Measurements from ENCODE around the gene SDR42E1.

SDR42E1 gene

DNA sequence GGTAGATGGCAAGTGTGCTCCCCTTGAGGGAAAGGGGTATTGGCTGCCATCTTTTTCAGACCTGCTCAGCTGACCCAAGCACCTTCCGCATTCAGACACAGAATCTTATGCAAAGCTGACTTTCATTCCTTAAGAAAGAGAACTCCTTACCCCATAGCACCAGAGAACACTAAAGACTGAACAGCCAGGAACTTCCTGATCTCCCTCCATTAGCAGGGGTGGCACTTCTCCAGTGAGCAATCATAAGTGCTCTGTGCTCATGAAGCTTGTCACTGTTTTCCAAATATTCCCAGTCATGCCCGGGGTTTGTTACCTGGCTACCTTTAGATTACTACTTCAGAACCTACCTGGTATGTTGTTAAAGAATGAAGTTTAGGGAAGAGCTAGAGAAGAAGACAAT is 35.7 kb upstream of the SDR42E1 start:
- in situ Hi-C loops (cut with HindIII; ENCODE audit: low pct_unique_long_range_greater_than_20kb, low sequenced_read_pairs): no loop called here
- no peak for DNase-seq (ENCODE audit: low read depth in 1 of 2, low spot score in 1 of 2)

DNA sequence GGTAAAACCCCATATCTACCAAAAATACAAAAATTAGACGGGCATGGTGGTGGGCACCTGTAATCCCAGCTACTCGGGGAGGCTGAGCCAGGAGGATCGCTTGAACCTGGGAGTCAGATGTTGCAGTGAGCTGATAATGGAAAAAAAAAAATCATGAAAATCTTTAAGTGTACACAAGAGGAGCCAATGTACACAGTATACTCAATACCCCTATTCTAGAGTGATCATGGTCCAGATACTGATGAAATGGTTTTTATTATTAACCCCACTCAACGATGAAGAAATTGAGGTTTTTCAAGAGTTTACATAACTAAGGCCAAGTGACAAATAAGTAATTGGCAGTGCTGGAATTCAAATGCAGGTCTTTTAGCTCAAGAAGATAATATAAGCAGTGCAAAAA is 35.3 kb upstream of the SDR42E1 start:
- no peak for TF ChIP-seq JUND (IDR thresholded peaks at IDR 0.05; ENCODE audit: low read depth)
- no peak for DNase-seq (ENCODE audit: low read depth in 1 of 2, low spot score in 1 of 2)
- in situ Hi-C loops (cut with HindIII; ENCODE audit: low pct_unique_long_range_greater_than_20kb, low sequenced_read_pairs): no loop called here

More for the DNA sequence above, 35.7 kb upstream of the SDR42E1 start:
- no peak for TF ChIP-seq JUND (IDR thresholded peaks at IDR 0.05; ENCODE audit: low read depth)

DNA sequence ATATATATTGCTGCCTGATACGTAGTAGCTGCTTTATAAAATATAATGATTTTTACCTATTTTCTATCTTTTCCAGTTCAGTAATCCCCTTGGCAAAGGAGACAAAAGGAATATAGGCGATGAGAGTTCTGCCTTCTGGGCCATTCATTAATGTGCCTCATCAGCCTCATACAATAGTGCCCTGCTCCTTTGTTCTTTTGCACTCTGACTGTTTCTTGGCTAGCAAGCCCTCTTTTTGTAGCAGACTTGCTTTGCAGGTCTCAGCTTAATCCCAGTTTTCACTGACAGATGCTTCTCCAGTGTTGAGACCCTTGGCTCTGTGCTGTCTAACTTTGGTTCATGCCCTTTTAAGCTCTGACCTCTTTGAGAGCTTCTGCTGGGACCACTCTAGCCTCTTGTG is 34.2 kb upstream of the SDR42E1 start:
- TF ChIP-seq JUND (IDR thresholded peaks at IDR 0.05; ENCODE audit: low read depth): no peak
- in situ Hi-C loops (cut with HindIII; ENCODE audit: low pct_unique_long_range_greater_than_20kb, low sequenced_read_pairs): no loop called here
- DNase-seq (ENCODE audit: low read depth in 1 of 2, low spot score in 1 of 2): no peak

DNA sequence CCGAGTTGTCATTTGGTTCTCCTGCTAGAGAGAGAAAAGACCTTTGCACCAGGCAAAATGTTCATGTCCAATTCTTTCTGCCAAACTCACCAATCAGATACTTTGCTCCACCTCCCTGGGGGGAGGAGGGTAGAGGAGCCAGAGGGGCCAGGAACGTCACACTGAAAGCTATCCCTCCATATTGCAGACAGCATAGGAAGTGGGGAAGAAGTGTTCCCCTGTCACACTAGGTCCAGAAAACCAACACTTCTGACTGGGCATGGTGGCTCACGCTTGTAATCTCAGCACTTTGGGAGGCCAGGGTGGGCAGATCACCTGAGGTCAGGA is 33.3 kb upstream of the SDR42E1 start:
- in situ Hi-C loops (cut with HindIII; ENCODE audit: low pct_unique_long_range_greater_than_20kb, low sequenced_read_pairs): no loop called here
- TF ChIP-seq JUND (IDR thresholded peaks at IDR 0.05; ENCODE audit: low read depth): no peak
- DNase-seq (ENCODE audit: low read depth in 1 of 2, low spot score in 1 of 2): peak in 1 of 2 experiments; percentile 67

DNA sequence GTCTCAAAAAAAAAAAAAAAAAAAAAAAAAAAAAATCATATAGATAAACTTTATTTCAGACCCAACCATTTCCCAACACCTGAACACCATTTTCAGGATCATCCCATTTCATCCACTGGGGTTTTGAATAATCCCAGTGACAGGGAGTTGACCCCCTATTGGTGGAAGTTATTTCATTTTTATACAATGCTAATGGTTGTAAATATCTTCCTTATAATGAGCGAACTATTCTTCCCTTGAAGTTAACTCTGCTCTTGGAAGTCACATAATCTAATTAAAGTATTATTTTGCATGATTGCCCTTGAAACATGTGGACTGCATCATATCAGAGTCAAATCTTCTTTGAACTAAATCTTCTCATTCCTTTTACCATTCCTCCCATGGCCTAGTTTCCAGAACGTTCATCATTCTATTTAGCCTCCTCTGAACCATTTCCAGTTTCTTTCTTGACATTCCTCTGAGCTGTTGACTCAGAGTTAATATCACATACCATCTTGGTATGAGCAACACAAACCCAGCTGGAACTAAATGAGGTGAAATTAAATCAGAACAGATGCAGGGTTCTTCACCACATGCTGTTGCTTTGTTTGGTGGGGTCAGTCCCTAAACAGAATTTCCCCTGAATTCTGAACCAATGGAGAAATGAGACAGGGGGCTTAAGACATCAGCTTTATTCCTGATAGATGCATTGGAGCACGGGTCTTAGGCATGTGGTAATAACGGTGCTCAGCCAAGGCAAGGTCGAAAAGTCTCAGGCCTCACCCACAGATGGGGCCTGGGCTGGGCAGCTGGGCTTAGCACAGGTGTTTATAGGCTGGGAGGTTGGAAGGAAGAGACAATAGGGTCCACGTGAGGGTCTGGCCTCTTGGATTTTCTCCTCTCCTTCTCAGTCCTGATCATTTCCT is 32.7 kb upstream of the SDR42E1 start:
- peak; percentile 67 to 89 for DNase-seq (ENCODE audit: low read depth in 1 of 2, low spot score in 1 of 2)
- TF ChIP-seq JUND (IDR thresholded peaks at IDR 0.05; ENCODE audit: low read depth): peak; percentile 90
- in situ Hi-C loops (cut with HindIII; ENCODE audit: low pct_unique_long_range_greater_than_20kb, low sequenced_read_pairs): no loop called here

DNA sequence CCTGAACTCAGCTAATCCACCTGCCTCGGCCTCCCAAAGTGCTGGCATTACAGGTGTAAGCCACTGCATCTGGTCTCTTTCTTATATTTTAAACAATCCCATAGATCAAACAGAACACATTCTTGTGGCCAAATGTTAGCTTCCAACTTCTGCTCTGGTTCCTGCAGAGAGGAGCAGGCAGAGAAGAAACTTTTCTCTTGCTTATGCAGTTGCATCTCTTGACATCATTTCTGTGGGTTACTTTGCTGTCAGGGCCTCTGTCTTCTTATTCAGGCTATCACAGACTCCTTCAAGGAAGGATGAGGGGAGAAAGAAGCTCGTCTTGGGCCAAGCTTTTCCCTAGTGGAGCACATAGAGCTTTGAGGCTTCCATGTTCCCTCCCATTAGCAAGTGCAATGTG is 31.6 kb upstream of the SDR42E1 start:
- peak in 1 of 2 experiments; percentile 23 for DNase-seq (ENCODE audit: low read depth in 1 of 2, low spot score in 1 of 2)
- TF ChIP-seq JUND (IDR thresholded peaks at IDR 0.05; ENCODE audit: low read depth): no peak
- in situ Hi-C loops (cut with HindIII; ENCODE audit: low pct_unique_long_range_greater_than_20kb, low sequenced_read_pairs): no loop called here

DNA sequence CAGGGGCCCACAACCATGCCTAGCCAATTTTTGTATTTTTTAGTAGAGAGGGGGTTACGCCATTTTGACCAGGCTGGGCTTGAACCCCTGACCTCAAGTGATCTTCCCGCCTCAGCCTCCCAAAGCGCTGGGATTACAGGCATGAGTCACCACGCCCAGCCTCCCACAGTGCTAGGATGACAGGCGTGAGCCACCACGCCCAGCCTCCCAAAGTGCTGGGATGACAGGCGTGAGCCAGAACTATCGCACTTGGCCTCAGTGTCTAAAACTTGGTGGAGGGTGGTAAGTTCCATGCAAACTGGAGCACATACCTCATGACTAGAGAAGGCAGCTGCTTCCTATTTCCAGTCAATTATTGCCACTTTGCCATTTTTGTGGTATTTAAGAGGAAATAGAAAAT is 30.9 kb upstream of the SDR42E1 start:
- in situ Hi-C loops (cut with HindIII; ENCODE audit: low pct_unique_long_range_greater_than_20kb, low sequenced_read_pairs): no loop called here
- DNase-seq (ENCODE audit: low read depth in 1 of 2, low spot score in 1 of 2): no peak
- no peak for TF ChIP-seq JUND (IDR thresholded peaks at IDR 0.05; ENCODE audit: low read depth)

DNA sequence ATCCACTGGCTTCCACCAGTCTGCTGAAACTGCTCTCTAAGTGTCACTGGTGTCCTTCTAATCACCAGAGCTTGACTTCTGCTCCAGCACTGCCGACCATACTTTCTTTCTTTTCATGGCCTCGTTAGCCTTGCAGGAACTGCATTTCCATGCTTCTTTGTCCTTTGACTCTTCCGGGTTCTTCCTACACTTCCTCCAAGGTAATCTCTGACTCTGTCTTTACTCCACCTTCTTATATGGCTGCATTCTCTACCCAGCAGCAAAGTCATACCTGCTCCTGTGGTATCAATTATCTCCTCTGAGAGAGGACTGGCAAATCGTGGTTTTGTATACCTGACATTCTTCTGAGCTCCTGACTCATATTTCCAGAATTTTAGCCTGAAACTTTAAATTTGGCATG is 30.3 kb upstream of the SDR42E1 start:
- no peak for TF ChIP-seq JUND (IDR thresholded peaks at IDR 0.05; ENCODE audit: low read depth)
- no peak for DNase-seq (ENCODE audit: low read depth in 1 of 2, low spot score in 1 of 2)
- in situ Hi-C loops (cut with HindIII; ENCODE audit: low pct_unique_long_range_greater_than_20kb, low sequenced_read_pairs): no loop called here

DNA sequence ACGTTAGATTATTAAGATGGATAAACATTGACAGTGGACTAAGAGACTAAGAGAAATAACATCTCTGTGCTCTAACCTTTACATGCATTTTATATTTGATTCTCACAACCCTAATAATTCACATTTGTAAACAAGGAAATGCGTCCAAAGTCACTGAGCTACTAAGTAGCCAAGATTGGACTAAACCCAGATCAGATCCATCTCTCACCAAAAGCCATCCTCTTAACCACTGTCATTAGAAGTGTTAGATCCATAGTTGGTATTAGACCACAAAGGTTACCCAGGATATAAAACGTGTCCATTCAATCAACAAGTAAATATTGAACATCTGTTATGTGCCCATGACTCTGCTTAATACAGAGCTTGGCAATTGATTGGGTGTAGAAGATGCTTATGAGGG is 29.0 kb upstream of the SDR42E1 start:
- peak; percentile 87 for TF ChIP-seq JUND (IDR thresholded peaks at IDR 0.05; ENCODE audit: low read depth)
- peak in 1 of 2 experiments; percentile 94 for DNase-seq (ENCODE audit: low read depth in 1 of 2, low spot score in 1 of 2)
- in situ Hi-C loops (cut with HindIII; ENCODE audit: low pct_unique_long_range_greater_than_20kb, low sequenced_read_pairs): no loop called here

DNA sequence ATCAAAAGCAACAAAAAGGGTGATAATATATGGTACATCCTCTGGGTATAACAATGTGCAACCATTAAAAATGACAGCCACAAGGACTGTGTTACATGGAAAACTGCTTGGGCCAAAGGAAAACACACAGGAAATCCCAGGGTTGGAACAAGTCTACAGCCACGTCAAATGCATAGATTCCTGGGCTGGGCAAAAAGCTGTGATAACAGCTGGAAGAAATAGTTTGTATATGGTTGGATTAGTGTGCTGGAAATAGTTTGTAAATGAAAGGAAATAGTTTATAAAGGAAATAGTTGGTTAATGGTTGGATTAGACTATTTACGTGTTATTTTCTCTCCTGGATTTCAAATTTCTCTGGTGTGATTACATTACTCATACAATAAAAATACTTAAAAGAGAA is 26.4 kb upstream of the SDR42E1 start:
- in situ Hi-C loops (cut with HindIII; ENCODE audit: low pct_unique_long_range_greater_than_20kb, low sequenced_read_pairs): no loop called here
- DNase-seq (ENCODE audit: low read depth in 1 of 2, low spot score in 1 of 2): no peak
- no peak for TF ChIP-seq JUND (IDR thresholded peaks at IDR 0.05; ENCODE audit: low read depth)

DNA sequence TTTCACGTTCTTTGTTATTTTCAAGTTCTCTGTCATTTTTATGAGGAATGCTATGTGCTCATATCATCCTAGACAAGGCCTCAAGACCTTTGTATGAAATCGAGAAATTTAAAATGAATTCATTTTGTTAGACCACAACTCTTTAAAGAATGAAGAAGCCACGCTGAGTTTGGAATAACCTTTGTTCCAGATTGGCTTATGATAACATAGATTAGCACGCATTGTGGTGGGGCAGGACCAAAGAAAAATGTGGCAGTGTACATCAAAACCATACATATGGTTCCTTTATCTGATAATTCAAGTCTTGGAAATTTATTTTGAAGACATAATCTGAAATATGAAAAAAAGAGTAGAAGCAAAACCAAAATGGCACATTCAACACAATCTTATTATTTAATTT is 26.0 kb upstream of the SDR42E1 start:
- no peak for DNase-seq (ENCODE audit: low read depth in 1 of 2, low spot score in 1 of 2)
- TF ChIP-seq JUND (IDR thresholded peaks at IDR 0.05; ENCODE audit: low read depth): no peak
- in situ Hi-C loops (cut with HindIII; ENCODE audit: low pct_unique_long_range_greater_than_20kb, low sequenced_read_pairs): no loop called here

DNA sequence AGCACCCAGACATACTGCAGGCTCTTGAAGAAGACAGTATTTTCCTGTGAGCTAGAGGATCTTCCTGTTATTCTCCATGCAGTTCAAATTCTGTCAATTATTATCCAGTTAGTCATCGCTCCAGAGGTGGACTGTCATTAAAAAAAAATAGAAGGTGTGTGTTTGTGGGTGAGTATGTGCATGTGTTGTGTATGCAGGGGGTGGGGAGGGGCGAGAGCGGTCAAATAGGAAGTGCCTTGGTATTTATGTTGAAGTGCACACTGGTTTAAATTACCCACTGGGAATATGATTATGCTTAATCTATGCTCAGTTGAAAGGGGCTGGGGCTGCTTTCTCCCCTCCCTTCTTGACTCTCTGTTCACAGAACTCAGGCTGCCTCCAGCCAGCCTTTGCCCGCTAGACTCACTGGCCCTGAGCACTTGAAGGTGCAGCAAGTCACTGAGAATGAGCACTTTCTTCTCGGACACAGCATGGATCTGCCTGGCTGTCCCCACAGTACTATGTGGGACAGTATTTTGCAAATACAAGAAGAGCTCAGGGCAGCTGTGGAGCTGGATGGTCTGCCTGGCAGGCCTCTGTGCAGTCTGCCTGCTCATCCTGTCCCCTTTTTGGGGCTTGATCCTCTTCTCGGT is 23.8 kb upstream of the SDR42E1 start, which contains the start of gene HSD17B2:
HSD17B2 (plus strand) TSS at position 273 of the 632 bp plus-strand sequence; CDS start at position 445, 172 bp downstream.
- no peak for TF ChIP-seq JUND (IDR thresholded peaks at IDR 0.05; ENCODE audit: low read depth)
- DNase-seq (ENCODE audit: low read depth in 1 of 2, low spot score in 1 of 2): no peak
- in situ Hi-C loops (cut with HindIII; ENCODE audit: low pct_unique_long_range_greater_than_20kb, low sequenced_read_pairs): no loop called here

DNA sequence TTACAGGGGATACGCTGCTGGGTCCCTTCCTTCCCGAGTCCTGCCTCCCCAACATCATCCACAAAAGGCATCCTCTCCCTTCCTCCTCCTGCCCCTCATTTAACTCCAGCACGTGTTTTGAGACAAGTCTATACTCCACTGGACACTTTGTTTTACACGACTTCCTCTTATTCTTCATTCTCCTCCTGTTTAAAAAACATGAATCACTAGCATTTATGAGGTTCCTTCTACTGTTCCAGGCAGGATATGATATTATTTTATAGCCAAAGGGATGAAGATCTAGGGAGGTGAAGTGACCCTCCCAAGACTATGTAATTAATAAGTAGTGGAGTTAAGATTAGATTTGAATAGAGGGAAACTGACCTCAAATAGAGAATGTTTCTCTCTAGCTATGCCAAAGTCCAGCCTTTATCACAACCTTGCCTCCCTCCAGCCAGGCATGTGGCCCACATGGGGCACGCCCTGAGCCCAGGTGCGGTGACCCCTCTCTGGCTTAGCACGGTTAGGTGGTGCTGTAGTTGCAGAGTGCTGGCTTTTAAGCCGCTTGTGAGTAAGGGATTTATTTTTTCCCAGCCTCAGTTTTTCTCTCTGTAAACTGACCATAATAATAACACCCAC is 22.5 kb upstream of the SDR42E1 start:
- no peak for DNase-seq (ENCODE audit: low read depth in 1 of 2, low spot score in 1 of 2)
- TF ChIP-seq JUND (IDR thresholded peaks at IDR 0.05; ENCODE audit: low read depth): no peak
- in situ Hi-C loops (cut with HindIII; ENCODE audit: low pct_unique_long_range_greater_than_20kb, low sequenced_read_pairs): no loop called here

All from T47D (cell line).